Lung (tissue), 12 donors: ENCODE results near the gene NRP2. TPM values are rescaled to one million over a fixed set of nuclear protein-coding genes. Genes with fewer than 3 reads are reported as not detected.

Source experiments
- ATAC-seq: fragments of 200-7000 bp; cut with Tn5 transposase; one replicate; pipeline ENCODE4 v1.9.1; 2020; ENCODE audit warnings: moderate number of reproducible peaks; ENCODE audit not compliant: insufficient read depth, low FRiP score
- DNase-seq, 3 donors: peaks; one replicate each; pipeline ENCODE4 v3.0.0-alpha.2; 2013 to 2017
- H3K27ac ChIP-seq, 2 donors: one replicate each; pipeline ENCODE4 v1.5.1; 2013; ENCODE audit warnings: mild to moderate bottlenecking in 2 of 2, moderate library complexity in 2 of 2, control low read depth in 1 of 2, inconsistent platforms in 1 of 2, low read depth in 1 of 2, low read length in 1 of 2
- H3K27me3 ChIP-seq, 3 donors: one replicate each; pipeline ENCODE4 v1.5.1; 2013; ENCODE audit warnings: low read length in 2 of 3; ENCODE audit not compliant: control insufficient read depth in 3 of 3, insufficient read depth in 3 of 3
- H3K36me3 ChIP-seq, 4 donors: one replicate each; pipeline ENCODE4 v1.5.1; 2013; ENCODE audit warnings: low read length in 4 of 4, mild to moderate bottlenecking in 1 of 4, moderate library complexity in 1 of 4; ENCODE audit not compliant: control insufficient read depth in 4 of 4, insufficient read depth in 4 of 4
- H3K4me1 ChIP-seq, 5 donors: one replicate each; pipeline ENCODE4 v1.5.1; 2013; ENCODE audit warnings: low read length in 5 of 5, mild to moderate bottlenecking in 2 of 5, moderate library complexity in 1 of 5; ENCODE audit not compliant: control insufficient read depth in 5 of 5, insufficient read depth in 5 of 5
- H3K4me3 ChIP-seq: one replicate; pipeline ENCODE4 v1.5.1; 2013; ENCODE audit warnings: mild to moderate bottlenecking, control low read depth, moderate library complexity
- H3K9ac ChIP-seq, 2 donors: one replicate each; pipeline ENCODE4 v1.5.1; 2013; ENCODE audit warnings: low read length in 2 of 2, control low read depth in 1 of 2; ENCODE audit not compliant: insufficient read depth in 1 of 2
- H3K9me3 ChIP-seq, 4 donors: one replicate each; pipeline ENCODE4 v1.5.1; 2013; ENCODE audit warnings: low read length in 3 of 4, mild to moderate bottlenecking in 1 of 4, moderate library complexity in 1 of 4; ENCODE audit not compliant: control insufficient read depth in 4 of 4, insufficient read depth in 3 of 4
- CTCF ChIP-seq: IDR thresholded peaks from 2 replicates; pipeline ENCODE4 v1.5.1; 2012; ENCODE audit warnings: mild to moderate bottlenecking; ENCODE audit errors: control extremely low read depth, extremely low read depth
- WGBS, 2 donors: extraction: QIAGEN DNeasy Blood & Tissue Kit; methylation state at CpG; one replicate each; pipeline ENCODE4 v1.1.7; 2013; 5-methylcytosine and 5-hydroxymethylcytosine counted together
- polyA plus RNA-seq, 2 donors: library from polyadenylated mRNA; stranded (reverse); fragments of 200-250 nt; gene quantifications; one replicate each; pipeline ENCODE4 v1.2.1, GENCODE V29; 2013
- total RNA-seq, 2 donors: library from RNA; depleted of rRNA in 1 of 2; stranded (reverse); fragments of >200 nt in 1 of 2; gene quantifications; one replicate each; pipeline ENCODE4 v1.2.1, GENCODE V29; 2014 to 2021
- donor health status: control.
- donor health status: control.
- donor health status: Bipolar disorder and iron deficiency.
- donor health status: healthy.
- donor health status: DM: yes; HTN: yes; CAD: no.

The NRP2 gene
- total and polyA plus RNA-seq, 4 donors: 20.4 to 125 (median 63.2) TPM

DNA sequence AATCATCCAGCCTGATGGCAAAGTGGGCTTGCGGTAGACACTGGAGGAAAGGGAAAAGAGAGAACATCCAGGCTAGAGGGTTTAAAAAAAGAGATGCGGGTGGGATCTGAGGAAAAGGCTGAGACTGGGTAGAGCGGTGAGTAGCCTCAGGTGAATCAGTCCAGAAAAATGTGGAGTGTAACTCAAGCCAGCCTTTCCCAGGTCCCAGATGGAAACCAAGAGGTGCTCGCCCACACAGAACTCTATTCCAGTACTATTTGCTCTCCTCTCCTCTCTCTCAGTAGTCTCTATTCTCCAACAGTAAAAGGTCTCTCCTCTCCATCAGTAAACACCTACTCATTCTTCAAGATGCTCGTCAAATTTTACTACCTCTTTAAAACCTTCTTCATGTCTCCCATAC is 38.3 kb upstream of the NRP2 start:
- H3K4me3 ChIP-seq: no peak overlapping the region
- ATAC-seq (no peak), DNase-seq (no peak)
- no peaks in the 10 kb centered on the region for H3K36me3 ChIP-seq
- no peak for TF ChIP-seq CTCF
- no peak overlapping the region for H3K27ac ChIP-seq
- WGBS, 2 donors: 84 to 94% methylated on average over 5 of the region's 5 CpGs
- no peaks in the 10 kb centered on the region for H3K9me3 ChIP-seq
- H3K9ac ChIP-seq: no peak overlapping the region
- H3K27me3 ChIP-seq: no peaks in the 10 kb centered on the region
- H3K4me1 ChIP-seq: peaks cover 0 to 8% (median 4%) of the 10 kb centered on the region in 5 donors

DNA sequence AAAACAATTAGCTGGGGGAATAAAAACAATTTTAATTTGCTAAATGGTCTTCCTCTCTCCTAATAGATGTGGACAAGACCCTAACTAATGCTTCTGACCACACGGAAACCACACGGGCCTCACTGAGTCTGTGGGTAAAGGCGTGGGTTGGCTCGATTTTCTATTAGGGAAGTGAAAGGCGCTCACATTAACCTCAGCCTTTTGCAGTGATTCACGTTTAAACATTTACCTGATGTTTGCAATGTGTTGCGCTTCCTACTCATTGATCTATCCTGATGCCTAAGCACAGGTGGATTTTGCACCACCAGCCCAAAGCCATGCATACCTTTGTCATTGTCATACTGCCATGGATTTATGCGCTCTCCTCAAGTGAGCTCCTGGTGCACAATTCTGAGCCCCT is 35.6 kb upstream of the NRP2 start:
- no peak for TF ChIP-seq CTCF
- peaks cover 0 to 3% (median 0%) of the 10 kb centered on the region in 4 donors for H3K9me3 ChIP-seq
- no peaks in the 10 kb centered on the region for H3K27me3 ChIP-seq
- WGBS, 2 donors: 65 to 83% methylated on average over 8 of the region's 8 CpGs
- H3K4me3 ChIP-seq: no peak overlapping the region
- DNase-seq (no peak), ATAC-seq (no peak)
- no peak overlapping the region for H3K27ac ChIP-seq
- H3K36me3 ChIP-seq: no peaks in the 10 kb centered on the region
- H3K9ac ChIP-seq: no peak overlapping the region
- H3K4me1 ChIP-seq: peaks cover 0 to 10% (median 6%) of the 10 kb centered on the region in 5 donors

- Histone ChIP-seq H3K27ac (no peak overlapping the region), H3K9ac (no peak overlapping the region), H3K4me3 (no peak overlapping the region), H3K36me3 (no peaks in the 10 kb centered on the region), H3K9me3 (peaks cover 0 to 3% (median 0%) of the 10 kb centered on the region in 4 donors), H3K27me3 (no peaks in the 10 kb centered on the region), H3K4me1 (peaks cover 0 to 7% (median 0%) of the 10 kb centered on the region in 5 donors)
- WGBS, 2 donors: 75 to 77% methylated on average over 4 of the region's 4 CpGs
- DNase-seq: no peak
- no peak for TF ChIP-seq CTCF
- ATAC-seq: no peak
Measured at GRCh38 chr2:205650450-205650849, 31.9 kb upstream of the NRP2 start.

DNA sequence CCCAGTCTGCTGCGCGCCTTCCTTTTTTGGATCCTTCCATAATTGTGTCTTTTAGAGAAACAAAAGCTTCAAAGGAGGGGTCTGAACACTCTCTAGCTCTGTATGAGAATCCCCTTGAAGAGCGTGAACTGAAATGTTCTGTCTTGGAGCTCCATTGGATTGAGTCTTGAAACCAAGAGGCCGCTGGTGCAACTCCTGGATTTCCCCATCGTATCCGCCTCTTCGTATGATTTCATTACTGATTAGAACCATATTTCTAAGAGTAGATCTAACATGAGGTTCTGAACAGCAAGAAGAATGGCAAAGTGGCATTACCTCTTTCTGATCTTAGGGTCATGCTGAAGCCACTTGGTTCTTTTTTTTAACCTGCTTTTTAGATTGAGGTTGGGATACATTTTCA is 31.4 kb upstream of the NRP2 start:
- no peak overlapping the region for H3K27ac ChIP-seq
- TF ChIP-seq CTCF: no peak
- no peaks in the 10 kb centered on the region for H3K27me3 ChIP-seq
- H3K36me3 ChIP-seq: no peaks in the 10 kb centered on the region
- DNase-seq (no peak), ATAC-seq (no peak)
- H3K4me3 ChIP-seq: no peak overlapping the region
- 98 to 99% methylated on average over 7 of the region's 7 CpGs for WGBS, 2 donors
- no peak overlapping the region for H3K9ac ChIP-seq
- H3K4me1 ChIP-seq: peaks cover 0 to 7% (median 0%) of the 10 kb centered on the region in 5 donors
- peaks cover 0 to 3% (median 0%) of the 10 kb centered on the region in 4 donors for H3K9me3 ChIP-seq
